22Rv1 (cell line): ENCODE results near the gene PLCH2.

Source experiments
- CTCF ChIP-seq: fragments of 450-650 bp; IDR thresholded peaks from 2 replicates; pipeline ENCODE4 v1.5.1; 2017; ENCODE audit warnings: mild to moderate bottlenecking
- ZFX ChIP-seq: fragments of 450-650 bp; IDR thresholded peaks from 2 replicates; pipeline ENCODE4 v1.6.1; 2017; ENCODE audit warnings: antibody characterized with exemption, borderline replicate concordance

GRCh38 chr1:2483026-2483425, 6.9 kb downstream of the PLCH2 start:
- no peak for TF ChIP-seq CTCF
- TF ChIP-seq ZFX: no peak
